Activated CD8-positive, alpha-beta memory T cell treated with anti-CD3 and anti-CD28 coated beads, Interleukin-2, amount 10 ng/mL, durations not matched to agents 7 days and 5 days (primary cell): ENCODE results near the gene PLAAT4. TPM values are rescaled to one million over a fixed set of nuclear protein-coding genes. Genes with fewer than 3 reads are reported as not detected.
A peak's percentile ranks its signal among the peaks of the same experiment; 100 is the strongest.
"Not testable (repeated sequence)": the region's sequence is repeated elsewhere in the genome, so short reads cannot be mapped to it uniquely, and the experiment has no call there.

Source experiments
- ATAC-seq: fragments of 150-1000 bp; cut with Tn5 transposase; one replicate; pipeline ENCODE4 v1.10.0; 2021; ENCODE audit warnings: moderate library complexity
- CTCF ChIA-PET: fragments of 350-600 bp; sonication (Branson Sonifier 250); formaldehyde crosslinking; loops from one replicate; lab custom pipeline; 2021; ENCODE audit warnings: antibody characterized with exemption; lab: Charles Lee
- DNase-seq: peaks from one replicate; pipeline ENCODE4 v3.0.0-alpha.2; 2020
- H3K27ac Mint-ChIP-seq: one replicate; pipeline ENCODE4 v1.8.0; 2021; ENCODE audit warnings: mild to moderate bottlenecking, mixed read lengths
- H3K27me3 Mint-ChIP-seq: one replicate; pipeline ENCODE4 v1.8.0; 2021; ENCODE audit warnings: mixed read lengths
- H3K36me3 Mint-ChIP-seq: one replicate; pipeline ENCODE4 v1.8.0; 2021; ENCODE audit warnings: mild to moderate bottlenecking, mixed read lengths
- H3K4me1 Mint-ChIP-seq: one replicate; pipeline ENCODE4 v1.8.0; 2021; ENCODE audit warnings: mixed read lengths
- H3K4me3 Mint-ChIP-seq: one replicate; pipeline ENCODE4 v1.8.0; 2021; ENCODE audit warnings: mild to moderate bottlenecking, moderate library complexity, mixed read lengths
- H3K9me3 Mint-ChIP-seq: one replicate; pipeline ENCODE4 v1.8.0; 2022; ENCODE audit warnings: low read depth, mixed read lengths
- total RNA-seq, 2 experiments: library from RNA; stranded (reverse); gene quantifications; one replicate each; pipeline ENCODE4 v1.2.3, GENCODE V29; 2021

PLAAT4 gene
- total RNA-seq, 2 experiments from 2014 or later, result 85.3 to 128 TPM

DNA sequence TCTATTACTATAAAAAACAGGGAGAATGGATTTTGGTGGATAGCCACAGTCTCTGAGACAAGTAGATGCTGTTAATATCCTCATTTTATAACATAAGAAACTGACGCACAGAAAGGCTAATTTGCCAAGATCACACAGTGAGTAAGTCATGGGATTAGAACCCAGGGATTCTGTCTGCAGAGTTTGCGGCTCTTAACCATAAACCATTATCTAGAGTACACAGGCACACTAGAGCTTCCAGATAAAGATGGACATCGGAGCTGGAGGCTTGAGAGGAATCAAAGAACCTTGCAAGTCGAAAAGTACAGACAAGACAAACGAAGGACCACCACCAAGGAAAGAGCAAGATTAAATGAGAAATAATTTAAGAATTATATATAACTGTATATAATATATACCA, 19.5 kb upstream of the PLAAT4 start:
- H3K4me1 Mint-ChIP-seq, result peaks cover 15% of the 10 kb centered on the region
- DNase-seq, result no peak
- H3K27ac Mint-ChIP-seq, result peak overlapping the region; percentile 53
- CTCF ChIA-PET, result interaction anchor here (1.0 to 2.3 kb wide), 3 partner anchors 27 to 113 kb away, joined by 3 to 8 read pairs (median 3); no protein-coding TSS in a partner anchor
- H3K9me3 Mint-ChIP-seq, result no peaks in the 10 kb centered on the region
- H3K36me3 Mint-ChIP-seq, result no peaks in the 10 kb centered on the region
- no peak overlapping the region for H3K4me3 Mint-ChIP-seq
- no peaks in the 10 kb centered on the region for H3K27me3 Mint-ChIP-seq
- no peak for ATAC-seq

DNA sequence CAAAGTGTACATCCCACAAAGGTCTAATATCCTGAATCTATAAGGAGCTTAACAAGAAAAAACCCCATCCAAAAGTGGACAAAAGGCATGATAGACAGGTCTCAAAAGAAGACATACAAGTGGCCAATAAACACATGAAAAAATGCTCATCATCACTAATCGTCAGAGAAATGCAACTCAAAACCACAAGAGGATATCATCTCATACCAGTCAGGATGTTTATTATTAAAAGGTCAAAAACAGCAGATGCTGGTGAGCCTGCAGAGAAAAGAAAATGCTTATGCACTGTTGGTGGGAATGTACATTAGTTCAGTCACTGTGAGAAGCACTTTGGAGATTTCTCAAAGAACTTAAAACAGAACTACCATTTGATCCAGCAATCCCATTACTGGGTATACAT, 18.1 kb upstream of the PLAAT4 start:
- Mint-ChIP-seq H3K27ac (peak overlapping the region; percentile 58), H3K27me3 (no peaks in the 10 kb centered on the region), H3K36me3 (no peaks in the 10 kb centered on the region), H3K4me3 (no peak overlapping the region), H3K4me1 (peaks cover 15% of the 10 kb centered on the region), H3K9me3 (no peaks in the 10 kb centered on the region)
- ATAC-seq, result peak; percentile 55
- DNase-seq, result no peak
- CTCF ChIA-PET, result interaction anchor here (0.8 to 2.0 kb wide), 5 partner anchors 14 to 152 kb away, joined by 3 to 7 read pairs (median 4); partner anchors contain the start of gene ATL3

DNA sequence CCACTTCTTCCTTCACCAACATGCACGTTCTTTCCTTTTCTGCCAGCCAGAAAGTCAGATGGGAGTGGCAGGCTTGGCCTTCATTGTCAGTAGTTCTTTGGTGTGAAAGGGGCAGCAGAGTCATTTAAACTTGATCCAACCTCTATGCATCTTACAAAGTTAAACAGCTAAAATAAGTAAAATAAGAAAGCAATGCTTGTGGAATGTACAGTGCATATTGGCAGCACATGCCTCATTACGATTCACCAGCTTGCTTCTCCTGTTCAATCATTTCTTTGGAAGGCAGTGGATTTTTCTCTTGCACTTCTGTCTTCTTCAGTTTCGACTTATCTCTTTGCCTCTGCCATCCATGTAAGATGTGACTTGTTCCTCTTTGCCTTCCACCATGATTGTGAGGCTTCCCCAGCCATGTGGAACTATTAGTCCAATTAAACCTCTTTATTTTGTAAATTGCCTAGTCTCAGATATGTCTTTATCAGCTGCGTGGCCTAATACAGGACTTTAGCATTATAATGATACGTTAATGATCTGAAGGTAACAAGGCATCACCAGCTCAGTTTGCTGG, 15.9 kb upstream of the PLAAT4 start:
- DNase-seq, result no peak
- H3K4me3 Mint-ChIP-seq, result no peak overlapping the region
- H3K27ac Mint-ChIP-seq, result no peak overlapping the region
- no peaks in the 10 kb centered on the region for H3K27me3 Mint-ChIP-seq
- peaks cover 3% of the 10 kb centered on the region for H3K36me3 Mint-ChIP-seq
- peaks cover 15% of the 10 kb centered on the region for H3K4me1 Mint-ChIP-seq
- H3K9me3 Mint-ChIP-seq, result peaks cover 2% of the 10 kb centered on the region
- CTCF ChIA-PET, result interaction anchor here (0.8 to 0.9 kb wide), 2 partner anchors 115 to 217 kb away, joined by 3 read pairs; no protein-coding TSS in a partner anchor
- no peak for ATAC-seq

DNA sequence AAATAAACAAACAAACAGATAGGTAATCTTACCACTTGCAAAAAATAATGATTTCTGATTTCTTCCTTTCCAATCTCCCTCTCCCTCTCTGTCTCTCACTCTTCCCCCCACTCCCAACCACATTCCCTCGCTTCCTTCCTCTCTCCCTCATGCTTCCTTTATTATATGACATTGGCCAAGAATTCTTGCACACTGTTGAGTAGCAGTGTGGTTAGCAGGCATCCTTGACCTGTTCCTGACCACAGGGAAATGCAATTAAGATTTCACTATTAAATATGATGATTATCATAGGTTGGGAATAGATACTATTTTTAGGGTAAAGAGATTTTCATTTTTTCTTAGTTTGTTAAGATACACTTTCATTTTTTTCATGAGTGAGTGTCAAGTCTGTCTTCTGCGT, 14.7 kb upstream of the PLAAT4 start:
- Mint-ChIP-seq H3K9me3 (peaks cover 2% of the 10 kb centered on the region), H3K36me3 (peaks cover 4% of the 10 kb centered on the region), H3K4me1 (peaks cover 15% of the 10 kb centered on the region), H3K27ac (no peak overlapping the region), H3K27me3 (no peaks in the 10 kb centered on the region), H3K4me3 (no peak overlapping the region)
- CTCF ChIA-PET, result interaction anchor here (0.5 kb wide), 1 partner anchor 15 kb away, joined by 4 read pairs; no protein-coding TSS in a partner anchor
- ATAC-seq, result no peak
- no peak for DNase-seq

DNA sequence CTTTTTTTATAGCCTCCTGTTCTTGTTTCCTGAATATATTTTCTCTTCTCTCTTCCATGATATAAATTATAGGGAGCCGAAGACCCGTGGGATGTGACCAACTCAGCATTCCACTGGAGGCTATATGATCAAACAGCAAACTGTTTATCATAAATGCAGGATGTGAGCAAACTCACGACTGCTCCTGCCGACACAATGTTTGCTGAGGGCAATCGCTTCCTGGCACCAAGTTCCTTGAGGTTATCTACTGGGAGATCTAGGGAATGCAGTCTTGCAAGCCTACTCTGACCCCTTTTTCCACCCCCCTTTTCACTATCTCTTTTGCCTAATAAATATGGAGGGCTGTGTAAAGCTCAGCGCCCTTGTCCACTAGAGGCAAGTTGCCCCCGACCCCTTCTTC, 13.5 kb upstream of the PLAAT4 start:
- Mint-ChIP-seq H3K36me3 (peaks cover 4% of the 10 kb centered on the region), H3K9me3 (peaks cover 2% of the 10 kb centered on the region), H3K4me1 (peaks cover 11% of the 10 kb centered on the region), H3K27me3 (no peaks in the 10 kb centered on the region), H3K27ac (no peak overlapping the region), H3K4me3 (no peak overlapping the region)
- no peak for DNase-seq
- no peak for ATAC-seq
- CTCF ChIA-PET, result interaction anchor here (0.6 to 2.0 kb wide), 3 partner anchors 16 to 44 kb away, joined by 3 to 5 read pairs (median 3); no protein-coding TSS in a partner anchor

DNA sequence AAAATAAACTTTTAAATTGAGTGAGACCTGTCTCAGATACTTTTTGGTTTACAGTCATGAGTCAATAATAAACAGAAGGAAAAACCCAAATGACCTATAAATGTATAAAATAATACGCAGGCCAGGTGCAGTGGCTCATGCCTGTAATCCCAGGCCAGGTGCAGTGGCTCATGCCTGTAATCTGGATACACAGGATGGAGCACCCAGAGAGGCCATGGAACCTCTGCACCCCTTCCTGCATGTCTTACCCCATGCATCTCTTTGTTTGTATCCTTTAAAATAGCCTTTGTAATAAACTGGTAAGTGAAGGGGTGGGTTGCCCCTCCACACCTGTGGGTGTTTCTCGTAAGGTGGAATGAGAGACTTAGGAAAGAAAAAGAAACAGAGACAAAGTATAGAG, 8.9 kb upstream of the PLAAT4 start:
- Mint-ChIP-seq H3K9me3 (peaks cover 2% of the 10 kb centered on the region), H3K4me1 (peaks cover 20% of the 10 kb centered on the region), H3K27me3 (no peaks in the 10 kb centered on the region), H3K27ac (no peak overlapping the region), H3K36me3 (peaks cover 4% of the 10 kb centered on the region), H3K4me3 (no peak overlapping the region)
- ATAC-seq, result no peak
- CTCF ChIA-PET, result no interaction called here
- no peak for DNase-seq

DNA sequence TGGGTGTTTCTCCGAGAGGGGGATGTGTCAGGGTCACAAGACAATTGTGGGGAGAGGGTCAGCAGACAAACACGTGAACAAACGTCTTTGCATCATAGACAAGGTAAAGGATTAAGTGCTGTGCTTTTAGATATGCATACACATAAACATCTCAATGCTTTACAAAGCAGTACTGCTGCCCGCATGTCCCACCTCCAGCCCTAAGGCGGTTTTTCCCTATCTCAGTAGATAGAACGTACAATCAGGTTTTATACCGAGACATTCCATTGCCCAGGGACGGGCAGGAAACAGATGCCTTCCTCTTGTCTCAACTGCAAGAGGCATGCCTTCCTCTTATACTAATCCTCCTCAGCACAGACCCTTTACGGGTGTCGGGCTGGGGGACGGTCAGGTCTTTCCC, 8.5 kb upstream of the PLAAT4 start:
- DNase-seq, H3K27ac Mint-ChIP-seq, ATAC-seq, H3K27me3 Mint-ChIP-seq, CTCF ChIA-PET, H3K4me3 Mint-ChIP-seq, H3K36me3 Mint-ChIP-seq, H3K9me3 Mint-ChIP-seq: not testable (repeated sequence)
- peaks cover 25% of the 10 kb centered on the region for H3K4me1 Mint-ChIP-seq

DNA sequence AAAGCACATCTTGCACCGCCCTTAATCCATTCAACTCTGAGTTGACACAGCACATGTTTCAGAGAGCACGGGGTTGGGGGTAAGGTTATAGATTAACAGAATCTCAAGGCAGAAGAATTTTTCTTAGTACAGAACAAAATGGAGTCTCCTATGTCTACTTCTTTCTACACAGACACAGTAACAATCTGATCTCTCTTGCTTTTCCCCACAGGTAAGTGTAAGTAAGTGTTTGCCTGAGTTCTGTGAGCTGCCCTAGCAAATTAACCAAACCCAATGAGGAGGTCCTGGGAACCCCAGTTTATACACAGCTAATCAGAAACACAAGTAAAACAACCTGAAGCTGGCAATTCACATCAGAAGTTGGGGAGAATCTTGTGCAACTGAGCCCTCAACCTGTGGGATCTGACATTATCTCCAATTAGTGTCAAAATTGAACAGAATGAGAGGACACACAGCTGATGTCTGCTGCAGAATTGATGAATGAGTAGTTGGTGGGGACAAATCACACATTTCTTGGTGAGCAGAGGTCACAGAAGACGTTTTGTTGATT, 7.8 kb upstream of the PLAAT4 start:
- not testable (repeated sequence) for H3K4me3 Mint-ChIP-seq, H3K9me3 Mint-ChIP-seq, H3K36me3 Mint-ChIP-seq, H3K27me3 Mint-ChIP-seq, H3K27ac Mint-ChIP-seq, ATAC-seq, DNase-seq
- H3K4me1 Mint-ChIP-seq, result peaks cover 31% of the 10 kb centered on the region
- CTCF ChIA-PET, result interaction anchor here (1.3 kb wide), 1 partner anchor 9 kb away, joined by 4 read pairs; no protein-coding TSS in a partner anchor

DNA sequence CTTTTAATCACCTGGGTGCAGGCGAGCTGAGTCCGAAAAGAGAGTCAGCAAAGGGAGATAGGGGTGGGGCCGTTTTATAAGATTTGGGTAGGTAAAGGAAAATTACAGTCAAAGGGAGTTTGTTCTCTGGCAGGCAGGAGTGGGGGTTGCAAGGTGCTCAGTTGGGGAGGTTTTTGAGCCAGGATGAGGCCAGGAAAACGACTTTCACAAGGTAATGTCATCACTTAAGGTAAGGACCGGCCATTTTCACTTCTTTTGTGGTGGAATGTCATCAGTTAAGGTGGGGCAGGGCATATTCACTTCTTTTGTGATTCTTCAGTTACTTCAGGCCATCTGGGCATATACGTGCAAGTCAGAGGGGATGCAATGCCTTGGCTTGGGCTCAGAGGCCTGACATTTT, 7.2 kb upstream of the PLAAT4 start:
- not testable (repeated sequence) for H3K27ac Mint-ChIP-seq, ATAC-seq, H3K36me3 Mint-ChIP-seq, H3K27me3 Mint-ChIP-seq, H3K9me3 Mint-ChIP-seq, H3K4me3 Mint-ChIP-seq, DNase-seq
- CTCF ChIA-PET, result interaction anchor here (1.3 kb wide), 1 partner anchor 9 kb away, joined by 4 read pairs; no protein-coding TSS in a partner anchor
- H3K4me1 Mint-ChIP-seq, result peaks cover 37% of the 10 kb centered on the region

DNA sequence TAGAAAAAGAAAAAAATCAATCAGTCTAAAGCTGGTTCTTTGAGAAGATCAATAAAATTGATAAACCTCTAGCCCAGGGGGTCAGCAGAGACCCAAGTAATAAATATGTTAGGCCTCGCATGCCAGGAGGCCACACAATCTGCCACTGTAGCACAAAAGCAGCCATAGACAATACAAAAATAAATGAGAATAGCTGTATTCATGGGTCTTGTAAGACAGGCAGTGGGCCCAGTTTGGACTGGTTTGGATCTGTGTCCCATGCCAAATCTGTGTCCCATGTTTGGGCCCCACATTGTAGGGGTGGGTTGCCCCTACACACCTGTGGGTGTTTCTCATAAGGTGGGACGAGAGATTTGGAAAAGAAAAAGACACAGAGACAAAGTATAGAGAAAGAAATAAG, 6.6 kb upstream of the PLAAT4 start:
- Mint-ChIP-seq H3K4me1 (peaks cover 42% of the 10 kb centered on the region), H3K27me3 (no peaks in the 10 kb centered on the region), H3K9me3 (no peaks in the 10 kb centered on the region), H3K4me3 (no peak overlapping the region), H3K36me3 (peaks cover 2% of the 10 kb centered on the region), H3K27ac (no peak overlapping the region)
- ATAC-seq (no peak), DNase-seq (no peak)
- CTCF ChIA-PET, result interaction anchor here (1.3 kb wide), 1 partner anchor 10 kb away, joined by 4 read pairs; no protein-coding TSS in a partner anchor

DNA sequence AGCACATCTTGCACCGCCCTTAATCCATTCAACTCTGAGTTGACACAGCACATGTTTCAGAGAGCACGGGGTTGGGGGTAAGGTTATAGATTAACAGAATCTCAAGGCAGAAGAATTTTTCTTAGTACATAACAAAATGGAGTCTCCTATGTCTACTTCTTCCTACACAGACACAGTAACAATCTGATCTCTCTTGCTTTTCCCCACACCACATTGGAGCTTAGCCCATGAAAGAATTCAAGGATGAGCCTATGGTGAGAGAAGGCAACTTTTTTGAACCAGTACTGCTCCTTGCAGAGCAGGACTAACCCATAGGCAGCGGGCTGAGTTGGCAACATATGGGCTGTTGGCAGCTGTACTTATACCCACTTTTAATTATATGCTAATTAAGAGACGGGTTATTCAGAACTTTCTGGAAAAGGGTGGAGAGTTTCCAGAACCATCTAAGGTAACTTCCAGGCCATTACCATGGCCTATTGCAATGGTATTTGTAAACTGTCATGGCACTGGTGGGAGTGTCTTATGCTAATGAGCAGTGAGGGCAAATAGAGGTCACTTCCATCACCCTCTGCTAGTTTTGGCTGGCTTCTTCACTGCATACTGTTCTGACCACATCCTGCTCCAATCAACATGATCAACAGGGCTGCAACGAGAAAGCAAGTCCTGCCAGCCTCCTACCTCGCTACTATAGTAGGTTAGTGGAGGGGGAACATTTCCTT, 5.4 kb upstream of the PLAAT4 start:
- H3K4me1 Mint-ChIP-seq, result peaks cover 54% of the 10 kb centered on the region
- H3K4me3 Mint-ChIP-seq, result peak overlapping the region; percentile 51
- H3K27ac Mint-ChIP-seq, result peak overlapping the region; percentile 59
- not testable (repeated sequence) for H3K27me3 Mint-ChIP-seq, H3K9me3 Mint-ChIP-seq, H3K36me3 Mint-ChIP-seq
- ATAC-seq, result peak; percentile 84
- CTCF ChIA-PET, result interaction anchor here (0.9 to 1.3 kb wide), 2 partner anchors 23 to 108 kb away, joined by 3 to 4 read pairs; no protein-coding TSS in a partner anchor
- DNase-seq, result peak; percentile 87

DNA sequence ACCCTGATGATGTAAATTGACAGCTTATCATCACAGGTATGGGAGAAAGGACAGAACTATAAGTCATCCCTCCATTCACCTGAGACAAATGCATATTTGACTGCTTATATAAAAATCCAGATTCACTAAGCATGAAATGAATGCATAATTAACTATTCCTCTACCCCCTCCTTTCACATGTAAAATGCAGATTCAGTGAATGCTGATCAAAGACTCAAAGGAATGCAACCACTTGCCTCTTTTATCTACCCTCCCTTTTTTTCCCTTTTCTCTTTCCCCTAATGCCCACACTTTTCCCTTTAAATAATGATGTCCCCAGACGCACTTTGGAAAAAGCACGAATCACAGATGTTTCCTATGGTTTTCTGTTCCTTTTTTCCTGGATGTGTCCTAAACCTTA, 4.5 kb upstream of the PLAAT4 start:
- Mint-ChIP-seq H3K4me1 (peaks cover 60% of the 10 kb centered on the region), H3K36me3 (no peaks in the 10 kb centered on the region), H3K27ac (peak overlapping the region; percentile 10), H3K9me3 (no peaks in the 10 kb centered on the region), H3K27me3 (no peaks in the 10 kb centered on the region), H3K4me3 (no peak overlapping the region)
- DNase-seq (no peak), ATAC-seq (no peak)
- CTCF ChIA-PET, result interaction anchor here (0.8 to 1.9 kb wide), 8 partner anchors 13 to 107 kb away, joined by 3 to 5 read pairs (median 4); no protein-coding TSS in a partner anchor

DNA sequence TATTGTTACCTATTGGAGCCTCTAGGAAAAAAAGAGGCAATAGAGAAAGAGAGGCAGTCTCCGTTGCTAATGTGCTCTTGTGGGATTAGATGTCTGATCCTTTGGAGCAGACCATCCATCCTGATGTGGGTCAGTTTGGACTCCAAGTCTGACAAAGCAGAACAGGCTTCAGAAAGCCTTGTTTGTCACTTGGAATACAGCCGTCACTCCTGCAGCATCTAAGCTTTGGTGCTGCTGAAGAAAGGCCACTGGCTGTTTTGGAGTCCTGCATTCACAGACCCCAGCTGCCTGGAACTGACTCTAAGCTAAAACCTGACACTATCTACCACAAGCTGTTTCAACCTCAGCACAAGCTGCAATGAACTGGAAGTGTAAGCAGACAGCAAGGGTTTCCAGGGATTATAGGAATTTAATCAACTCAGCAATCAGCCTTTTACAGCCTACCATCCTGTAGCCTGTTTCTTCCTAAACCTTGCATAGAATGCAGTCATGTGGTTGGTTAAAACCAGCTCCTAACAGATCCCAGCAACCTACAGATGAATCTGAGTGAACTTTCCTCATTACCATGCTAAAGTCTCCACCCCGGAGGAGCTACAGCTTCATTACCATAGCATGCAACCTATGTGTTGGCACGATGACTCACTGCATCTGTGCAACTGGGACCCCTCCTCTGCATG, 3.7 kb upstream of the PLAAT4 start:
- Mint-ChIP-seq H3K9me3 (no peaks in the 10 kb centered on the region), H3K4me1 (peaks cover 67% of the 10 kb centered on the region), H3K27ac (no peak overlapping the region), H3K4me3 (no peak overlapping the region), H3K27me3 (no peaks in the 10 kb centered on the region), H3K36me3 (no peaks in the 10 kb centered on the region)
- no peak for ATAC-seq
- no peak for DNase-seq
- CTCF ChIA-PET, result interaction anchor here (0.8 to 1.9 kb wide), 8 partner anchors 14 to 235 kb away, joined by 3 to 5 read pairs (median 4); no protein-coding TSS in a partner anchor
